Breast epithelium (tissue), 4 donors: ENCODE measurements around the gene RDH8. TPM values are rescaled to one million over a fixed set of nuclear protein-coding genes. Genes with fewer than 3 reads are reported as not detected.

ENCODE experiments used
- DNase-seq, 2 donors: peaks; one replicate each; pipeline ENCODE4 v3.0.0-alpha.2; 2019; ENCODE audit warnings: low spot score in 2 of 2
- H3K27ac ChIP-seq, 2 donors: fragments of 200-600 bp; sonication (generic) in 1 of 2; one replicate each; pipeline ENCODE4 v1.5.1; 2016 to 2019; ENCODE audit warnings: mild to moderate bottlenecking in 1 of 2
- H3K27me3 ChIP-seq, 2 donors: fragments of 200-600 bp; sonication (generic) in 1 of 2; one replicate each; pipeline versions ENCODE4 v1.5.1 to v1.6.0; 2017 to 2019; ENCODE audit warnings: control low read depth in 1 of 2, mild to moderate bottlenecking in 1 of 2
- H3K36me3 ChIP-seq: fragments of 200-600 bp; one replicate; pipeline ENCODE4 v1.5.1; 2019
- H3K4me1 ChIP-seq, 2 donors: fragments of 200-600 bp; sonication (generic); one replicate each; pipeline ENCODE4 v1.5.1; 2016 to 2019; ENCODE audit warnings: control low read depth in 1 of 2
- H3K4me3 ChIP-seq, 3 donors: fragments of 200-600 bp; sonication (generic); 1 replicate in 2 of 3; 2 replicates in 1 of 3; pipeline ENCODE4 v1.5.1; 2016 to 2019; ENCODE audit warnings: mild to moderate bottlenecking in 3 of 3, moderate library complexity in 2 of 3
- H3K9me3 ChIP-seq, 2 donors: fragments of 200-600 bp; sonication (generic) in 1 of 2; one replicate each; pipeline ENCODE4 v1.5.1; 2016 to 2019; ENCODE audit warnings: control low read depth in 1 of 2
- POLR2A ChIP-seq: fragments of 450-650 bp; IDR thresholded peaks from one replicate; pipeline ENCODE4 v1.6.1; 2016; ENCODE audit warnings: antibody characterized with exemption, mild to moderate bottlenecking, moderate library complexity
- POLR2AphosphoS5 ChIP-seq, 3 donors: sonication (generic); formaldehyde crosslinking; IDR thresholded peaks; one replicate each; pipeline ENCODE4 v1.6.1; 2017; ENCODE audit warnings: antibody characterized with exemption in 3 of 3
- intact Hi-C: fragments of 100-400 bp; cut with DNase I; formaldehyde crosslinking; loops from one replicate; pipeline ENCODE4 v1.15.1; 2023; ENCODE audit warnings: low total_unique reads
- total RNA-seq, 3 donors: library from RNA; depleted of rRNA; stranded (reverse); fragments of >200 nt; gene quantifications; one replicate each; pipeline ENCODE4 v1.1.0, GENCODE V29; 2016
- TF ChIP-seq, protein P1 (sequence below), 3 donors: fragments of 450-650 bp; IDR thresholded peaks; one replicate each; pipeline ENCODE4 v1.5.1; 2016 to 2017; ENCODE audit warnings: antibody characterized with exemption in 3 of 3, mild to moderate bottlenecking in 3 of 3, moderate library complexity in 3 of 3

RDH8 gene
- total RNA-seq, 3 donors from 2014 or later = not detected

DNA sequence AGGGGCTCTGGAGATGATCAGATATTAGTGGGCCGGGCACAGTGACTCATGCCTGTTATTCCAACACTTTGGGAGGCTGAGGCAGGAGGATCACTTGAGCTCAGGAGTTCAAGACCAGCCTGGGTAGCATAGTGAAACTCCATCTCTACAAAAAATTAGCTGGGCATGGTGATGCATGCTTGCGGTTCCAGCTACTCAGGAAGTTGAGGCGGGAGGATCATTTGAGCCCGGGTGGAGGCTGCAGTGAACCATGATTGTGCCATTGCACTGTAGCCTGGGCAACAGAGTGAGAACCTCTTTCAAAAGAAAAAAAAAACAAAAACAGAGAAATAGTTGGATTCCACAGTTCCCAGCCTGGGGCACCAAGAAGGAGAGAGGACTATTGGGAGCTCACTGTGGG, 54.9 kb downstream of the RDH8 start:
- Histone ChIP-seq H3K4me3 (no peak overlapping the region), H3K4me1 (no peaks in the 10 kb centered on the region), H3K27me3 (peaks cover 0 to 10% of the 10 kb centered on the region in 2 donors), H3K36me3 (no peaks in the 10 kb centered on the region), H3K27ac (no peak overlapping the region), H3K9me3 (no peaks in the 10 kb centered on the region)
- TF ChIP-seq, protein P1, sequence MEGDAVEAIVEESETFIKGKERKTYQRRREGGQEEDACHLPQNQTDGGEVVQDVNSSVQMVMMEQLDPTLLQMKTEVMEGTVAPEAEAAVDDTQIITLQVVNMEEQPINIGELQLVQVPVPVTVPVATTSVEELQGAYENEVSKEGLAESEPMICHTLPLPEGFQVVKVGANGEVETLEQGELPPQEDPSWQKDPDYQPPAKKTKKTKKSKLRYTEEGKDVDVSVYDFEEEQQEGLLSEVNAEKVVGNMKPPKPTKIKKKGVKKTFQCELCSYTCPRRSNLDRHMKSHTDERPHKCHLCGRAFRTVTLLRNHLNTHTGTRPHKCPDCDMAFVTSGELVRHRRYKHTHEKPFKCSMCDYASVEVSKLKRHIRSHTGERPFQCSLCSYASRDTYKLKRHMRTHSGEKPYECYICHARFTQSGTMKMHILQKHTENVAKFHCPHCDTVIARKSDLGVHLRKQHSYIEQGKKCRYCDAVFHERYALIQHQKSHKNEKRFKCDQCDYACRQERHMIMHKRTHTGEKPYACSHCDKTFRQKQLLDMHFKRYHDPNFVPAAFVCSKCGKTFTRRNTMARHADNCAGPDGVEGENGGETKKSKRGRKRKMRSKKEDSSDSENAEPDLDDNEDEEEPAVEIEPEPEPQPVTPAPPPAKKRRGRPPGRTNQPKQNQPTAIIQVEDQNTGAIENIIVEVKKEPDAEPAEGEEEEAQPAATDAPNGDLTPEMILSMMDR (IDR thresholded peaks at IDR 0.05) = no peak
- TF ChIP-seq POLR2AphosphoS5 (IDR thresholded peaks at IDR 0.05) (no peak), POLR2A (no peak)
- DNase-seq = no peak
- intact Hi-C loops = loop anchor here (5.0 kb wide), 1 partner anchor 459 kb away; no protein-coding TSS in a partner anchor

DNA sequence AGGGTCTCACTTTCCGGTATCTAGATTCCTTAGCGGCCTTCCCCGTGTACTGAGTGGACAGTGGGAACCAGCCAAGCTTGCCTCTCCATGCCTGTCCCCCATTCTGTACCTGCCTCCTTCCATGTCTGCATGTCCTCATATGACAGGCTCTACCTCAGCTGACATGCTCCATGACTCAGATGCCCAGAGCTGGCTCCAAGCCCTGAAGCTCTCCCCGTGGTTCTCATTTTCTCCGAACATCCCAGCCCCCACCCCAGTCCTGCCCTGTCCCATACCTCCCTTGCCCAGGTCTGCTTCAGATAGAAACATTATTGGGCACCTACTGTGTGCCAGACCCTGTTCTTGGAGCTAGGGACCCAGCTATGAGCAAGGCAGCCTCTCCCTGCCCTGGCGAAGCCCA, 55.8 kb downstream of the RDH8 start:
- Histone ChIP-seq H3K9me3 (peaks cover 4 to 5% of the 10 kb centered on the region in 2 donors), H3K27ac (no peak overlapping the region), H3K27me3 (peaks cover 0 to 10% of the 10 kb centered on the region in 2 donors), H3K36me3 (no peaks in the 10 kb centered on the region), H3K4me3 (no peak overlapping the region), H3K4me1 (no peaks in the 10 kb centered on the region)
- no peak for DNase-seq
- intact Hi-C loops = loop anchor here (5.0 kb wide), 1 partner anchor 458 kb away; no protein-coding TSS in a partner anchor
- TF ChIP-seq, protein P1 (IDR thresholded peaks at IDR 0.05) = no peak
- TF ChIP-seq POLR2A (no peak), POLR2AphosphoS5 (IDR thresholded peaks at IDR 0.05) (no peak)

DNA sequence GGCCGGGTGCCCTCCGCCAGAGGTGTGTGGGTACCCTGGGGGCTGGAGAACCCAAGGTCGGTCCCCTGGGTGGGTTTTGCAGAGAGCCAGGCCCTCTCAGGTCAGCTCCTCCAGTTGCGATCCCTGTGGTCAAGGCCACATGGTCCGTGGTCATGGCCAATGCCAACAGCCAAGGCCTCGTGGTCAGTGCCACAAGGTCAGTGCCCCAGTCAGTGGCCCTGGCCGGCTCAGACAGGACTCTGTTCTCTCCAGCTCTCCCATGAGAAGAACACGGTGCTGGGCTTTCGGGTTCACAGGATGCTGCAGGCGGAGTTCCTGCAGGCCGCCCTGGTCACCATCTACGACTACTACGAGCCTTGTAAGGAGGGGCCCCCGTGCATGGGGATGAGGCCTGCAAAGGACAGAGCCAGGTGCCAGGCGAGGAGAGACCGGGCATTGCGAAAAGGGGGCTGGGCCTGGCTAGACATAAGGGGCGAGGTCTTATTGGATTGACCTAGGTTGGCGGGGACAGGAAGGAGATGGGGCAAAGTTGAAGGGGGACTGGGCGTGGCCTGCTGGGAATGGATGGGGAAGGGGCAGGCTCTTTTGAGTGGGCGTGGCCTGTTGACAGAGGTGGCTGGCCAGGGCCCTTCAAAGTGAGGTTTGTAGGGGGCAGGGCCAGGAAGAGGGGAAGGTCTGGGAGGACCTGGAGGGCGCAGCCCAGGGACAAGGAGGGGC, 57.6 kb downstream of the RDH8 start:
- Histone ChIP-seq H3K27me3 (peaks cover 0 to 4% of the 10 kb centered on the region in 2 donors), H3K36me3 (no peaks in the 10 kb centered on the region), H3K27ac (no peak overlapping the region), H3K9me3 (peaks cover 6 to 8% of the 10 kb centered on the region in 2 donors), H3K4me3 (no peak overlapping the region), H3K4me1 (no peaks in the 10 kb centered on the region)
- TF ChIP-seq POLR2A (no peak), POLR2AphosphoS5 (IDR thresholded peaks at IDR 0.05) (no peak)
- TF ChIP-seq, protein P1 (IDR thresholded peaks at IDR 0.05) = no peak
- intact Hi-C loops = no loop called here
- no peak for DNase-seq

Other genes with a start within 250 kb of the RDH8 start
- 10 to 100 TPM; 10.5 to 26.7 (median 20.8) TPM for gene ZNF846, start 244.7 kb upstream of the RDH8 start, total RNA-seq
- gene FBXL12, start 194.4 kb upstream of the RDH8 start, total RNA-seq = 10 to 100 TPM; 18.7 to 27.1 (median 19.7) TPM
- 100 to 1,000 TPM; 381 to 489 (median 475) TPM for gene UBL5, start 185.6 kb upstream of the RDH8 start, total RNA-seq
- 100 to 1,000 TPM in 1 of 3 donors, 10 to 100 TPM in 2; 71.3 to 114 (median 73.4) TPM for gene PIN1, start 178.2 kb upstream of the RDH8 start, total RNA-seq
- 10 to 100 TPM in 1 of 3 donors, 1 to 10 TPM in 2; 7.2 to 42.6 (median 8.8) TPM for gene OLFM2, start 77.0 kb upstream of the RDH8 start, total RNA-seq
- 10 to 100 TPM in 2 of 3 donors, 1 to 10 TPM in 1; 4.8 to 32.2 (median 12.5) TPM for gene COL5A3, start 3.0 kb upstream of the RDH8 start, total RNA-seq
- 10 to 100 TPM; 26.4 to 47.6 (median 34.1) TPM for gene SHFL, start 72.8 kb downstream of the RDH8 start, total RNA-seq
- under 1 TPM in 2 of 3 donors, not detected in 1; 0.29 to 0.33 TPM for gene ANGPTL6, start 89.2 kb downstream of the RDH8 start, total RNA-seq
- 10 to 100 TPM; 17.1 to 44.2 (median 35.3) TPM for gene PPAN, start 92.9 kb downstream of the RDH8 start, total RNA-seq
- 1 to 10 TPM; 4.0 to 7.2 (median 4.3) TPM for gene P2RY11, start 98.2 kb downstream of the RDH8 start, total RNA-seq
- 100 to 1,000 TPM; 293 to 322 (median 308) TPM for gene EIF3G, start 106.4 kb downstream of the RDH8 start, total RNA-seq
- 10 to 100 TPM; 30.6 to 55.1 (median 55.0) TPM for gene DNMT1, start 181.5 kb downstream of the RDH8 start, total RNA-seq
- gene S1PR2, start 217.8 kb downstream of the RDH8 start, total RNA-seq = 10 to 100 TPM in 2 of 3 donors, 1 to 10 TPM in 1; 6.1 to 18.4 (median 13.1) TPM
- gene MRPL4, start 238.7 kb downstream of the RDH8 start, total RNA-seq = 10 to 100 TPM; 40.2 to 57.7 (median 52.7) TPM